Measurements from ENCODE around the gene IRAK2.
"Not testable (repeated sequence)": the region's sequence is repeated elsewhere in the genome, so short reads cannot be mapped to it uniquely, and the experiment has no call there.

IRAK2 gene, protein sequence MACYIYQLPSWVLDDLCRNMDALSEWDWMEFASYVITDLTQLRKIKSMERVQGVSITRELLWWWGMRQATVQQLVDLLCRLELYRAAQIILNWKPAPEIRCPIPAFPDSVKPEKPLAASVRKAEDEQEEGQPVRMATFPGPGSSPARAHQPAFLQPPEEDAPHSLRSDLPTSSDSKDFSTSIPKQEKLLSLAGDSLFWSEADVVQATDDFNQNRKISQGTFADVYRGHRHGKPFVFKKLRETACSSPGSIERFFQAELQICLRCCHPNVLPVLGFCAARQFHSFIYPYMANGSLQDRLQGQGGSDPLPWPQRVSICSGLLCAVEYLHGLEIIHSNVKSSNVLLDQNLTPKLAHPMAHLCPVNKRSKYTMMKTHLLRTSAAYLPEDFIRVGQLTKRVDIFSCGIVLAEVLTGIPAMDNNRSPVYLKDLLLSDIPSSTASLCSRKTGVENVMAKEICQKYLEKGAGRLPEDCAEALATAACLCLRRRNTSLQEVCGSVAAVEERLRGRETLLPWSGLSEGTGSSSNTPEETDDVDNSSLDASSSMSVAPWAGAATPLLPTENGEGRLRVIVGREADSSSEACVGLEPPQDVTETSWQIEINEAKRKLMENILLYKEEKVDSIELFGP

DNA sequence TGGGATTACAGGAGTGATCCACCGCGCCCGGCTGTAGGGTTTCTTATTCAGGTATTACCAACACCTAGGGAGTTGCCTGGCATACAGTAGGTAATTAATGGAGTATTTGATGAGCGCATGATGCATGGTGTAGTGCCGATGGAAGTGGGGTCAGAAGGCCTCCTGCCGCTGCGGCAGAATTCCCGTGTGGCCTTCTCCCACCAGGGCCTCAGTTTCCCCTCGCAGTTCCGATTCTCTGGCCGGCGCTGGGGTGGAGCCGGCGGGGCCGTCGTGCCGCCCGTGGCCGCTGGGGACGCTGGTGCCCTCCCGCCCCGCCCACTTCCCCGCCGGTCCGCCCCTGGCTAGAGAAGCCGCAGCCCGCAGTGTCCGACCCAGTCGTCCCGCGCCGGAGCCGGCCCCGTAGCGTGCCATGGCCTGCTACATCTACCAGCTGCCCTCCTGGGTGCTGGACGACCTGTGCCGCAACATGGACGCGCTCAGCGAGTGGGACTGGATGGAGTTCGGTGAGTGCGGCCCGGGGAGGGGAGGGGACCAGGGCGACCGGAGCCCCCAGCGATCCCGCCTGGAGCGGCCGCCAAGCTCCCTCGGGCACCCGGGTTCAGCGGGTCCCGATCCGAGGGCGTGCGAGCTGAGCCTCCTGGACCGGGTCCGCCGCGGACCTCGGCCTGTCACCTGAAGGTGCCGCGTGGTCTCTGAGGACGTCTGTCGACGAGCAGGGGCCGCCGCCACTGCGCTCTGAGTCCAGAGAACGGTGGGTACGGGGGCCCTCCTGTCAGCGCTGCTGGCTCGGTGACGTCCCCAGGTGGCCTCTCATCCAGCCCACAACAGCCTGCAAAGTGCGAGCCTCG lies at the start of gene IRAK2:
Gene IRAK2, plus strand, starts transcription at position 374 of the 848 bp plus-strand sequence. Its CDS starts 36 bp downstream, at position 410.
- H3K9me3 Mint-ChIP-seq: peaks cover 7% of the 10 kb centered on the region
- H3K4me3 Mint-ChIP-seq: peak within 1 kb of the TSS; percentile 71
- H3K4me1 Mint-ChIP-seq: peaks cover 7% of the 10 kb centered on the region
- ATAC-seq (replicated peaks; ENCODE audit: extremely low read depth, poor library complexity, severe bottlenecking) (peak; percentile 78), DNase-seq (ENCODE audit: low spot score in 2 of 2) (peak; percentile 23 to 33)
- H3K36me3 Mint-ChIP-seq (ENCODE audit: insufficient read depth): peaks cover 4% of the 10 kb centered on the region
- H3K27ac Mint-ChIP-seq (ENCODE audit: low read depth): no peak within 1 kb of the TSS
- no peaks in the 10 kb centered on the region for H3K27me3 Mint-ChIP-seq

DNA sequence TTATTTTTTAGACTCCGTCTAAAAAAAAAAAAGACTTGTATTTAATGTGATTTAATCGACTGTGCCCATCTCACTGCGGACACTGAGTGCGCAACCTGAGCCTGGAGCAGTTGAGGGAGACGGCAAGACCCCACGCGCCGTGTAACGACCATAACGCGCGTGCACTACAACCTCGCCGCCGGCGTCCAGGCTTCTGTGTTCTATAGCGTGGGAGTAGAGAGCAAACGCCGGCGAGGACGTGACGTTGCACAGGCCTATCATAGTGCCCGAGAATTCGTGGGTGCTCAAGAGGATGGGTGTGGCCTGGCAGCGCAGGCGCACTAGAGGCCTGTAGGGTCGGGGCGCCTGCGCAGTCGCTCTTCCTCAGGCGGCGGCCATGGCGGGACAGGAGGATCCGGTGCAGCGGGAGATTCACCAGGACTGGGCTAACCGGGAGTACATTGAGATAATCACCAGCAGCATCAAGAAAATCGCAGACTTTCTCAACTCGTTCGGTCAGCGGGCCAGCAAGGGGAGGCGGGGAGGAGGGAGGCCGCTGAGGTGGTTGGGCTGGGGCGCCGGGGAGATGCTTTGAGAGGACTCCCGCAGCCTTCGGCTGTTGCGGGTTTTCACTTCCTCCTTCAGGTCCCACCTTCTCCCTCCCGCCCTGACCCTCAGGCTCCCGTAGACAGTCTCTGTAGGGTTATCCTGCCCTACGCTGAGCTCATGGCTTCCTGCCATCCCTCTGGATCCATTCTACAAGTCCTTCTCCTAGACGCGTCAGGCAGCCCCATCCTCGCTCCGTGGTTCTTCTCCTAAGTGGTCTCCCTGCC lies 49.2 kb upstream of the IRAK2 start, which contains the start of gene BRK1:
Gene BRK1, plus strand, starts transcription at position 350 of the 812 bp plus-strand sequence. Its CDS starts 27 bp downstream, at position 377.
- H3K27ac Mint-ChIP-seq (ENCODE audit: low read depth): peak within 1 kb of the TSS; percentile 98
- H3K27me3 Mint-ChIP-seq: no peaks in the 10 kb centered on the region
- ATAC-seq (replicated peaks; ENCODE audit: extremely low read depth, poor library complexity, severe bottlenecking) (peak; percentile 100), DNase-seq (ENCODE audit: low spot score in 2 of 2) (peak; percentile 76 to 87)
- H3K9me3 Mint-ChIP-seq: no peaks in the 10 kb centered on the region
- H3K4me3 Mint-ChIP-seq: peak within 1 kb of the TSS; percentile 92
- H3K4me1 Mint-ChIP-seq: peaks cover 33% of the 10 kb centered on the region
- peaks cover 16% of the 10 kb centered on the region for H3K36me3 Mint-ChIP-seq (ENCODE audit: insufficient read depth)

DNA sequence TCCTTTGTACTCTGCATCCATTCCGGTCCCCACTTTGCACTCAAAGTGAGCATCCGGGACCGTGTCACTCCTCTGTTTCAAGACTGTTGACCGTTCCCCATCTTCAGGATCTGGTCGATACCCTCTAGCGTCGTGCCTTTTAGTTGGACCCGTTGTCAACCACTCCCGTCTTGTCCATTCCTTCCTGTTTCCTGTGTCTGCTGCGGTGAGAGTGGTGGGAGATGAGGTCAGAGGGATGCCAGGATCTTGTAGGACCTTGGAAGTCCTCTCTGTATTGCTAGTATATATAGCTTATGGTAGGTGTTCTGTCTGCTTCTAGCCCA lies 48.6 kb upstream of the IRAK2 start:
- no peak for ATAC-seq (replicated peaks; ENCODE audit: extremely low read depth, poor library complexity, severe bottlenecking)
- H3K27ac Mint-ChIP-seq (ENCODE audit: low read depth): peak overlapping the region; percentile 98
- H3K27me3 Mint-ChIP-seq: no peaks in the 10 kb centered on the region
- H3K36me3 Mint-ChIP-seq (ENCODE audit: insufficient read depth): peaks cover 20% of the 10 kb centered on the region
- H3K9me3 Mint-ChIP-seq: no peaks in the 10 kb centered on the region
- peaks cover 38% of the 10 kb centered on the region for H3K4me1 Mint-ChIP-seq
- no peak for DNase-seq (ENCODE audit: low spot score in 2 of 2)
- H3K4me3 Mint-ChIP-seq: peak overlapping the region; percentile 92

DNA sequence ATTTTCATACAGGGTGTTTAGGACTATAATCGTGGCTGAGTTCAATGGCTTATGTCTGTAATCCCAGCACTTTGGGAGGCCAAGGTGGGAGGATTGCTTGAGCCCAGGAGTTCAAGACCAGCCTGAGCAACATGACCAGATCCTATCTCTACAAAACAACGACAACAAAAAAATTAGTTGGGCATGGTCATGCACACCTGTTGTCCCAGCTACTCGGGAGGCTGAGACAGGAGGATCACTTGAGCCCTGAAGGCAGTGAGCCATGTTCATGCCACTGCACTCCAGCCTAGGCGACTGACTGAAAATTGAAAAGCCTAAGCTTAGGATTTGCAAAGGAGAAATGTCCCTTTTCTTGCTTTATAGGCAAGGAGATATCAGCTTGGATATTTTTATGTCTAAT lies 47.8 kb upstream of the IRAK2 start:
- Mint-ChIP-seq H3K27me3 (no peaks in the 10 kb centered on the region), H3K4me1 (peaks cover 41% of the 10 kb centered on the region), H3K27ac (ENCODE audit: low read depth) (peak overlapping the region; percentile 98), H3K9me3 (no peaks in the 10 kb centered on the region), H3K4me3 (peak overlapping the region; percentile 92), H3K36me3 (ENCODE audit: insufficient read depth) (peaks cover 23% of the 10 kb centered on the region)
- ATAC-seq (replicated peaks; ENCODE audit: extremely low read depth, poor library complexity, severe bottlenecking) (no peak), DNase-seq (ENCODE audit: low spot score in 2 of 2) (no peak)

DNA sequence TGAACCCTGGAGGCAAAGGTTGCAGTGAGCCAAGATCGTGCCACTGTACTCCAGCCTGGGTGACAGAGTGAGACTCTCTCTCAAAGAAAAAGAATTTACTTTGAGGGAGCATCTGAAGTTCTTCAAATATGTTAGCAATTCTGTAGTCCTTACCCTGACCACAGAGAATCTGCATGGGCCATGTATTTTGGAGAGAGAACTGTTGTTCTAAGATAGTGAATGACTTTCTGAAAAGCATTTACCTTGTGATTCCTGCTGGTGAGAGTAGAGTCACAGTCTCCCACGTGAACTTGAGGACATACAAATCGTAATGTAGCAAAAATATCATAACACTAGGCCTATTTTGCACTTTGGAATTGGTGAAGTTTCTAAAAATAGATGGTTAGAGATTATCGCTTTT lies 45.3 kb upstream of the IRAK2 start:
- H3K4me1 Mint-ChIP-seq: peaks cover 47% of the 10 kb centered on the region
- H3K27ac Mint-ChIP-seq (ENCODE audit: low read depth): no peak overlapping the region

DNA sequence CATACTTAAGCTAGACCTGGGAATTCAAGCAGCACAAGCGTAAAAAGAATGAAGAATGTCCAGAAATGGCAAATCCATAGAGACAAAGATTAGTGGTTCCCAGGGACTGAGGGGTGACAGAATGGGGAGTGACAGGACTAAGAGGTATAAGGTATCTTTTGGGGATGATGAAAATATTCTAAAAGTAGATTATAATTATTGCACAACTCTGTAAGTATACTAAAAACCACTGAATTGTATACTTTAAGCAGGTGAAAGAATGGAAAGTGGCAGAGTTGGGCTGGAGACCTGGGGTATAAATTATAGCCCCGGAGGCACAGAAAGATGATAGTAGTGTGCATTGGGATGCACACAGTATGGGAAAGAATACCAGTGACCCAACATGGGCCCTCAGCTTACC lies 43.7 kb upstream of the IRAK2 start:
- Mint-ChIP-seq H3K27me3 (no peaks in the 10 kb centered on the region), H3K4me3 (no peak overlapping the region), H3K27ac (ENCODE audit: low read depth) (no peak overlapping the region), H3K36me3 (ENCODE audit: insufficient read depth) (peaks cover 44% of the 10 kb centered on the region), H3K9me3 (no peaks in the 10 kb centered on the region), H3K4me1 (peaks cover 45% of the 10 kb centered on the region)
- ATAC-seq (replicated peaks; ENCODE audit: extremely low read depth, poor library complexity, severe bottlenecking) (no peak), DNase-seq (ENCODE audit: low spot score in 2 of 2) (no peak)

More for the DNA sequence above, 45.3 kb upstream of the IRAK2 start:
- DNase-seq (ENCODE audit: low spot score in 2 of 2) (no peak), ATAC-seq (replicated peaks; ENCODE audit: extremely low read depth, poor library complexity, severe bottlenecking) (no peak)
- no peaks in the 10 kb centered on the region for H3K9me3 Mint-ChIP-seq
- no peak overlapping the region for H3K4me3 Mint-ChIP-seq
- peaks cover 37% of the 10 kb centered on the region for H3K36me3 Mint-ChIP-seq (ENCODE audit: insufficient read depth)
- no peaks in the 10 kb centered on the region for H3K27me3 Mint-ChIP-seq

DNA sequence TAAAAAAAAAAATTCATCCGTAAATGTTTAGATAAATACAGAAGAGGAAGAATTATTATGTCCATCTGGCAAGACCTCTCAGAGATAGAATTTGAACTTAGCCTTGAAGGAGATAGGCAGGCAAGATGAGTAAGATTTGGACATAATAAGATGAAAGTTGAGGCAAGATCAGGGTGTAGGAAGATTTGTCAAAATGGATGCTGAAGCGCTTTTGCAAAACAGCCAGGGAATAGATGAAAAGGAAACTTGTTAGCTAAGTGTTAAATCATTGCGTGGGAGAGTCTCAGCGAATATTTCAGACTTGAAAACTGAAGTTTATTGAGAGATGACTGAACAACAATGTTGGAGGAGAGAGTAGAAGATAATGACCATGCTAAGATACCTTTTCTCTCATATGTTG lies 42.0 kb upstream of the IRAK2 start:
- ATAC-seq (replicated peaks; ENCODE audit: extremely low read depth, poor library complexity, severe bottlenecking): no peak
- Mint-ChIP-seq H3K4me1 (peaks cover 41% of the 10 kb centered on the region), H3K36me3 (ENCODE audit: insufficient read depth) (peaks cover 53% of the 10 kb centered on the region), H3K9me3 (no peaks in the 10 kb centered on the region), H3K27me3 (no peaks in the 10 kb centered on the region), H3K27ac (ENCODE audit: low read depth) (no peak overlapping the region), H3K4me3 (no peak overlapping the region)
- no peak for DNase-seq (ENCODE audit: low spot score in 2 of 2)

DNA sequence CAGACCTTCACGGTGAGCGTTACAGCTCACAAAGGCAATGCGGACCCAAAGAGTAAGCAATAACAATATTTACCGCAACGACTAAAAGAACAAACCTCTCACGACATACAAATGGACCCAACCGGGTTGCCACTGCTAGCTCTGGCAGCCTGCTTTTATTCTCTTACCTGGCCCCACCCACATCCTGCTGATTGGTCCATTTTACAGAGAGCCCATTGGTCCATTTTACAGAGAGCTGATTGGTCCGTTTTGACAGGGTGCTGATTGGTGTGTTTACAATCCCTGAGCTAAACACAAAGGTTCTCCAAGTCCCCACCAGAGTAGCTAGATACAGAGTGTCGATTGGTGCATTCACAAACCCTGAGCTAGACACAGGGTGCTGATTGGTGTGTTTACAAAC lies 28.8 kb upstream of the IRAK2 start:
- H3K4me1 Mint-ChIP-seq; H3K27me3 Mint-ChIP-seq; H3K36me3 Mint-ChIP-seq (ENCODE audit: insufficient read depth); H3K4me3 Mint-ChIP-seq; DNase-seq (ENCODE audit: low spot score in 2 of 2); H3K9me3 Mint-ChIP-seq; ATAC-seq (replicated peaks; ENCODE audit: extremely low read depth, poor library complexity, severe bottlenecking); H3K27ac Mint-ChIP-seq (ENCODE audit: low read depth): not testable (repeated sequence)

DNA sequence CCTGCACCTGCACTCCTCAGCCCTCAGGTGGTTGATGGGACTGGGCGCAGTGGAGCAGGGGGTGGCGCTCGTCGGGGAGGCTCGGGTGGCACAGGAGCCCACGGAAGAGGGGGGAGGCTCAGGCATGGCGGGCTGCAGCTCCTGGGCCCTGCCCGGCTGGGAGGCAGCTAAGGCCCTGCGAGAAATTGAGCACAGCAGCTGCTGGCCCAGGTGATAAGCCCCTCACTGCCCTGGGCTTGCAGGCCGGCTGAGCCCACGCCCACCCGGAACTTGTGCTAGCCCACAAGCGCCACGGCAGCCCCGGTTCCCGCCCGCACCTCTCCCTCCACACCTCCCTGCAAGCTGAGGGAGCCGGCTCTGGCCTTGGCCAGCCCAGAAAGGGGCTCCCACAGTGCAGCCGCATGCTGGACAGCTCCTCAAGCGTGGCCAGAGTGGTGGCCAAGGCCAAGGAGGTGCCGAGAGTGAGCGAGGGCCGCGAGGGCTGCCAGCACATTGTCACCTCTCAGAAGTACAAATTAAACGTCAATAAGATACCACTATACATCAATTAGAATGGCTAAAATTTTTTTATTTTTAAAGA lies 28.2 kb upstream of the IRAK2 start:
- no peak for DNase-seq (ENCODE audit: low spot score in 2 of 2)
- H3K27me3 Mint-ChIP-seq: no peaks in the 10 kb centered on the region
- no peak overlapping the region for H3K27ac Mint-ChIP-seq (ENCODE audit: low read depth)
- no peak overlapping the region for H3K4me3 Mint-ChIP-seq
- peaks cover 8% of the 10 kb centered on the region for H3K36me3 Mint-ChIP-seq (ENCODE audit: insufficient read depth)
- ATAC-seq (replicated peaks; ENCODE audit: extremely low read depth, poor library complexity, severe bottlenecking): no peak
- H3K4me1 Mint-ChIP-seq: no peaks in the 10 kb centered on the region
- no peaks in the 10 kb centered on the region for H3K9me3 Mint-ChIP-seq

DNA sequence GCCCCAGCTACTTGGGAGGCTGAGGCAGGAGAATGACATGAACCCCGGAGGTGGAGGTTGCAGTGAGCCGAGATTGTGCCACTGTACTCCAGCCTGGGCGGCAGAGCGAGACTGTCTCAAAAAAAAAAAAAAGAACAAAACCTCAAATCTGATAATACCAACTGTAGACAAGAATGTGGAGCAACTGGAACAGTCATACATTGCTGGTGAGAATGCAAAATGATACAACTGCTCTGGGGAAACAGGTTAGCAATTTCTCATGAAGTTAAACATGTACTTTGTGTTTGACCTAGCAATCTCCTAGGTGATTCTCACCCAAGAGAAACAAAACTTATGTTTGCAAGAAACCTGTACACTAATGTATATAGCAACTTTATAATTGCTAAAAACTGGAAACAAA lies 27.5 kb upstream of the IRAK2 start:
- H3K27ac Mint-ChIP-seq (ENCODE audit: low read depth): no peak overlapping the region
- no peak overlapping the region for H3K4me3 Mint-ChIP-seq
- H3K27me3 Mint-ChIP-seq: no peaks in the 10 kb centered on the region
- no peaks in the 10 kb centered on the region for H3K4me1 Mint-ChIP-seq
- H3K9me3 Mint-ChIP-seq: no peaks in the 10 kb centered on the region
- peaks cover 14% of the 10 kb centered on the region for H3K36me3 Mint-ChIP-seq (ENCODE audit: insufficient read depth)
- no peak for ATAC-seq (replicated peaks; ENCODE audit: extremely low read depth, poor library complexity, severe bottlenecking)
- no peak for DNase-seq (ENCODE audit: low spot score in 2 of 2)

DNA sequence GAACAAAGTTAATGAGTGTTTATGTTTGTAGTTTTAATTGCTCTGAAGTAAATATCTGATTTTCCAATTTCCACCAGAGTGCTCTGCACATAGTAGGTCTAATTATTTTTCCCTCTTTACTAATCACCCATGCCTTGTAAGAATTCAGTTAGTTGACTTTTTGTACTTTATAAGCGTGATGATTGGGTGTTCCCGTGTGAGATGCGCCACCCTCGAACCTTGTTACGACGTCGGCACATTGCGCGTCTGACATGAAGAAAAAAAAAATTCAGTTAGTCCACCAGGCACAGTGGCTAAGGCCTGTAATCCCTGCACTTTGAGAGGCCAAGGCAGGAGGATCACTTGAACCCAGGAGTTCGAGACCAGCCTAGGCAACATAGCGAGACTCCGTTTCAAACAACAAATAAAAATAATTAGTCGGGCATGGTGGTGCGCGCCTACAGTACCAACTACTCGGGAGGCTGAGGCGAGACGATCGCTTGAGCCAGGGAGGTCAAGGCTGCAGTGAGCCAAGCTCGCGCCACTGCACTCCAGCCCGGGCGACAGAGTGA lies 23.6 kb upstream of the IRAK2 start:
- no peak for DNase-seq (ENCODE audit: low spot score in 2 of 2)
- peak overlapping the region; percentile 86 for H3K4me3 Mint-ChIP-seq
- H3K27me3 Mint-ChIP-seq: no peaks in the 10 kb centered on the region
- ATAC-seq (replicated peaks; ENCODE audit: extremely low read depth, poor library complexity, severe bottlenecking): no peak
- H3K27ac Mint-ChIP-seq (ENCODE audit: low read depth): peak overlapping the region; percentile 92
- H3K4me1 Mint-ChIP-seq: peaks cover 23% of the 10 kb centered on the region
- peaks cover 27% of the 10 kb centered on the region for H3K36me3 Mint-ChIP-seq (ENCODE audit: insufficient read depth)
- H3K9me3 Mint-ChIP-seq: no peaks in the 10 kb centered on the region

All from central memory CD8-positive, alpha-beta T cell (primary cell).